Fibroblast of lung (primary cell): Measurements from ENCODE around the gene KIAA1328.

ENCODE experiments used
- CTCF ChIP-seq, 2 donors: IDR thresholded peaks in 1 of 2; conservative IDR thresholded peaks in 1 of 2; 1 replicate in 1 of 2; 2 replicates in 1 of 2; pipeline ENCODE4 v1.5.1; 2011 to 2012; ENCODE audit warnings: low read length in 2 of 2, control low read depth in 1 of 2, inconsistent platforms in 1 of 2, low read depth in 1 of 2, mild to moderate bottlenecking in 1 of 2
- EZH2 ChIP-seq: IDR thresholded peaks from 2 replicates; pipeline ENCODE4 v1.5.1; 2012; ENCODE audit warnings: low read length, control low read depth, mild to moderate bottlenecking; ENCODE audit errors: missing control alignments

DNA sequence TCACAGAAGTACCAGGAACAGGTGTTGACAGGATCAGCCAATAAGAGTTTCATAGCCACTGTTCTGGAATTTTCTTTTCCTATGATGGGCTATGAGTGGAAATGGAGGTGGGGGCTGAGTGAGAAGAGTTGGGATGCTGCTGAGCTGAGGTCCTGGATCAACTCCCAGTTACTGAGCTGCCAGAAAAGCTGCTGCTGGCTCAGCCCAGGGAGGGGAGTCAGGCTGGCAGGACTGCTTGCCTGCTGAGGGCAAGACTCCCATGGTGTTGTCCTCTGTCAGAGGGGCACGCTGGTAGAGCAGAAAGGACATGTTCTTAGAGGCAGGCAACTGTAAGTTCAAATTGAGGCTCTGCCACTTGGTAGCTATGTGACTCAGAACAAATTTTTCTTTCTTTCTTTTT lies 11.9 kb upstream of the KIAA1328 start:
- TF ChIP-seq CTCF (conservative IDR thresholded peaks at IDR 0.05 in 1 of 2, IDR thresholded peaks at IDR 0.05 in 1 of 2; ENCODE audit: low read depth in 1 of 2, low read length in 2 of 2) (no peak), EZH2 (no peak)
